CD4-positive, alpha-beta T cell treated with Interferon alpha-2 for 1 hour (primary cell): ENCODE measurements around the gene BRAP.
A peak's percentile ranks its signal among the peaks of the same experiment; 100 is the strongest.
"Not testable (repeated sequence)": the region's sequence is repeated elsewhere in the genome, so short reads cannot be mapped to it uniquely, and the experiment has no call there.

Experiments used
- DNase-seq, 2 donors: peaks; one replicate each; pipeline ENCODE4 v3.0.0-alpha.2; 2020 to 2022

The BRAP gene

DNA sequence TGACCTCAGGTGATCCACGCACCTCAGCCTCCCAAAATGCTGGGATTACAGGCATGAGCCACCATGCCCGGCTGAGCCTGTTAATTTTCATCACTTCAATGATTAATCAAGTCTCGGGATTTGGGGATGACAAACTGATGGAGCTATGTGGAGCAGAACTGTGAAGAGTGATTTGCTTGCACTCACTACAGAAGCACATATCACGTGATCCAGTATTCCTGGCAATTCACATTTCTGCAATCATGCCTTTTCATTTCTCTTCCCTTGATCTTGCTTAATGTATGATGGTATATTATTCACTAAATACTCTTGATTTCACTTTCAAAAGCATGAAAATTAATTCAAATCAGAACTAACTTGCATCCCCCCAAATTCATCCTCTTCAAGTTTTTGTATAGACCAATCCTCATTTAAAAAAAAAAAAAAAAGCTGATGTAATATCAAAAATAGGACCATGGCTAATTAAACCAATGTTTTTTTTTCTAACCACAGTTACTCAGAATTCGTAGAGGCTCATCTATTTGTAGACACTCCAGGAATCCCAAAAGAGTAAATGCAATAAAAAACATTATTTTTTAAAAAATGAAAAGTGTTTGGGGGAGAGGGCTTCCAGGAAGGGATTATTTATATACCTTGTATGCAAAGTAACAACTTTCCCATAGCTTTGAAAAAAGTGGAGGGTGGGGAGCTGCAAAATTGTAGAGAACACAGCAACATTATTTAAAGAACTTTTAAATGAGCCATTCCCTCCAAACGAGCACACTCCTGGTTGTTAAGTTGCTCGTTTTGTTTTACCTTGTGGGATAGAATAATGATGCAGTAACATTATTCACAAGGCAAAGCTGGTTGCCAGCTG, 79.6 kb downstream of the BRAP start:
- DNase-seq = no peak

DNA sequence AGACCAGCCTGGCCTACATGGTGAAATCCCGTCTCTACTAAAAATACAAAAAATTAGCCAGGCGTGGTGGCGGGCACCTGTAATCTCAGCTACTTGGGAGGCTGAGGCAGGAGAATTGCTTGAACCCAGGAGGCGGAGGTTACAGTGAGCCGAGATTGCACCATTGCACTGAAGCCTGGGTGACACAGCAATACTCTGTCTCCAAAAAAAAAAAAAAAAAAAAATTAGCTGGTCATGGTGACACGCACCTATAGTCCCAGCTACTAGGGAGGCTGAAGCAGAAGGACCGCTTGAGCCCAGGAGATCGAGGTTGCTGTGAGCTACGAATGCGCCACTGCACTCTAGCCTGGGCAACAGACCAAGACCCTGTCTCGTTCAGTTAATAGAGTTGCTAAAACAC, 82.9 kb downstream of the BRAP start:
- not testable (repeated sequence) for DNase-seq

DNA sequence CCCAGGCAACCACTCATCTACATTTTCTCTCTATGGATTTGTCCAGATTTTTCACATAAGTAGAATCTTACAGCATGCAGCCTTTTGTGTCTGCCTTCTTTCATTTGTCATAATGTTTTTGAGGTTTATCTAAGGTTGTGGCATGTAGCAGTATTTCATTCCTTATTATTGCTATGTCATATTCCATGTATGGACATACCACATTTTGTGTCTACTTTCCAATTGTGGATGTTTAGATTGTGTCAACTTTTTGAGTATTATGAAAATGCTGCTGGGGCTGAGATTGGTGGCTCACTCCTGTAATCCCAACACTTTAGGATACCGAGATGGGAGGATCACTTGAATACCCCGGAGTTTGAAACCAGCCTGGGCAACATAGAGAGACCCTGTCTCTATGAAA, 83.4 kb downstream of the BRAP start:
- no peak for DNase-seq

DNA sequence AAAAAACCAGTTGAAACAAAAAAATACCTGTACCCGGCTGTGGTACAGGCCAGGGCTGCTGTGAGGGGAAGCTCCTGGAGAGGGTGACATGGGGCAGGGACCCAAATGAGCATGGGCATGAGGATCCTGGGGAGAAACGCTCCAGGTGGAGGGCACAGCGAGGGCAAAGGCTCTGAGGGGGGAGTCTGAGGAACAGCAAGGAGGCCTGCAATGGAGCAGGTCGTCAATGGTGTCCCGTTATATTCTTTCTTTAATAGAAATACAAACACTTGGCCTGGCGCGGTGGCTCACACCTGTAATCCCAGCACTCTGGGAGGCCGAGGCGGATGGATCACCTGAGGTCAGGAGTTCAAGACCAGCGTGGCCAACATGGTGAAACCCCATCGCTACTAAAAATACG, 84.8 kb downstream of the BRAP start:
- DNase-seq = not testable (repeated sequence)

DNA sequence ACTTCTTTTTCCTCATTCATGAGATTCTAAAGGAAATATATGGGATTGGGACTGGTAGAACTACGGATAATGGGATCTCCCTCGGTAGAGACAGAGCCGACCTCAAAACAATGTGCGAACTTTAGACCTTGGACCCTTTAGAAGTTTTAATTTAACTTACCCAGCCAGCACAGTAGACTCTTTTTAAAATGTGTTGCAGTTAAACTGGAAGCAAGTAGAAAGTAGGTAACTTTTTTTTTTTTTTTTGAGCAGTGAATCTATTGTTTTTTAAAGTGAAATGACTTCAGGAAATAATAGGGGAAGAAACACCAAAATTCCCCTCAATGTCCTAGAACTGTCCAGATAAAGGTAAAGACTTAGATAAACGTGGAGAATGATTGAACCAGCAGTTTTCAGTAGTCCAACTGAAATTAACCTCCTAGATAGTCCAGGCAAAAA, 85.5 kb downstream of the BRAP start:
- no peak for DNase-seq

DNA sequence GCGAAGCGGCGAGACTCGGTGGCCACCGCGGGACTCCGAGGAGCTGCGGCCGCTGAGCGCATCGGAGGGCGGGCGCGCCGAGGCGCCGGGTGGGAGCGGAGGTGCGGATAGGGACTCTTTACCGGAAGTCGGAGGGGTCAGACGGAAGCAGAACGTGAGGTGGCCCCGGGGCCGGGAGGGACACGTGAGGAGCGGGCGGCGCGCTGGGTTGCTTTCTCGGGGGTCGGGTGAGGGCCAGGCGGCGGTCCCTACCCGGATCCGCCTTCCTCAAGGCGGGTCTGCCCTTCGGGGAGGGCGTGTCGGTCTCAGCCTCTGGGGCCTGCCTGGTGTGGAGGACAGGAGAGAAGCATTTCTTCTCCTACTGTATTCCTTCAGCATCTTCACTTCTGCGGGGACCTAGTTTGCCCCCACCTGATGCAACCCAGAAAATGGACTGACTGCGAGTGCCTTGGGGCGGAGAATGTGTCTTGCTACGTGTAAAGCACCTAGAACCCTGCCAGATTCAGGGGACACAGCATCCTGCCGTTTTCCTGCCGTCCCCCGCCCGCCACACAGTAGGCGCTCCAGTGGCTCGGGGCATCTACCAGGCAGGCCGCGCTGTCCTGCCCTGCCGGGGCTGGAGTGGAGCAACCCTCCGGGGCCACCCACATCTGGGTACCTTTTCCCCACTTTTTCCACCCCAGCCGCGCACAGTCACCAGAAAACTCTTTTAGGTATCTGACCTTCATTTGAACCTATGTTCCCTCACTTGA, 86.1 kb downstream of the BRAP start:
- DNase-seq = peak; percentile 84 to 89

DNA sequence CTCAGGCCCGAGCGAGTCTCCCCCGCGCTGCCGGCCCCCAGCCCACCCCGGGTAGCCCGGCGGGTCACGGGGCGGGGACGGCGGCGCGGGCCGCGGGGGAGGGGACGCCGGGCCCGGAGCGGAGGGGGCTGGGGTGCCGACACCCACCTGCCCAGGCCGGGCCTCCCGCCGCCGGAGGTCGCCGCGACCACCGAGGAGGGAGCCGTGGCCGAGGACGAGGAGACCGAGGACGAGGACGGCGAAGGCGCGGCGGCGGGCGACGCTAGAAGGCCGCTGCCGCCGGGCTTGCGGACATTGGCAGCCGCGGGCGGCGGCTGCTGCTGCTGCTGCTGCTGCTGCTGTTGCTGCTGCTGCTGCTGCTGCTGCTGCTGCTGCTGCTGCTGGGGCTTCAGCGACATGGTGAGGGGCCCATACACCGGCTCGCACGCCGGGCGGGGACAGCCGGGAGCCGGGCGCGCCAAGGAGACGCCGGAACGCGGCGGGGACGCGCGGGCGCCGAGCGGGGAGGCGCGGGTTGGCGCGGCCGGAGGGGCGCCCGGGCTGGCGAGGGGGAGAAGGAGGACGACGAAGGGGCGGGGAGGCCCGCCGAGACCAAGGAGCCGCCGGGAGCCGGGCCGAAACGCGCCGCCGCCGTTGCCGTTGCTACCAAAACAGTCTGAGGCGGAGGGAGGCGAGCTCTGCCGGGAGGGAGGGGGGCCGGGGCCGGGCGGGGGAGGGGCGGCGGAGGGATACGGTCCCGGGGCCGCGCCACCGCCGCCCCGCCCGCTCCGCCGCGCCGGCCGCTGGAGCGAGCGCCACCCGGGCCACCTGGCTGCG, 86.9 kb downstream of the BRAP start, which contains the start of gene ATXN2:
TSS of gene ATXN2 (minus strand) at position 679 of the 816 bp plus-strand sequence. CDS start at position 398, 281 bp downstream.
- peak; percentile 55 to 79 for DNase-seq

DNA sequence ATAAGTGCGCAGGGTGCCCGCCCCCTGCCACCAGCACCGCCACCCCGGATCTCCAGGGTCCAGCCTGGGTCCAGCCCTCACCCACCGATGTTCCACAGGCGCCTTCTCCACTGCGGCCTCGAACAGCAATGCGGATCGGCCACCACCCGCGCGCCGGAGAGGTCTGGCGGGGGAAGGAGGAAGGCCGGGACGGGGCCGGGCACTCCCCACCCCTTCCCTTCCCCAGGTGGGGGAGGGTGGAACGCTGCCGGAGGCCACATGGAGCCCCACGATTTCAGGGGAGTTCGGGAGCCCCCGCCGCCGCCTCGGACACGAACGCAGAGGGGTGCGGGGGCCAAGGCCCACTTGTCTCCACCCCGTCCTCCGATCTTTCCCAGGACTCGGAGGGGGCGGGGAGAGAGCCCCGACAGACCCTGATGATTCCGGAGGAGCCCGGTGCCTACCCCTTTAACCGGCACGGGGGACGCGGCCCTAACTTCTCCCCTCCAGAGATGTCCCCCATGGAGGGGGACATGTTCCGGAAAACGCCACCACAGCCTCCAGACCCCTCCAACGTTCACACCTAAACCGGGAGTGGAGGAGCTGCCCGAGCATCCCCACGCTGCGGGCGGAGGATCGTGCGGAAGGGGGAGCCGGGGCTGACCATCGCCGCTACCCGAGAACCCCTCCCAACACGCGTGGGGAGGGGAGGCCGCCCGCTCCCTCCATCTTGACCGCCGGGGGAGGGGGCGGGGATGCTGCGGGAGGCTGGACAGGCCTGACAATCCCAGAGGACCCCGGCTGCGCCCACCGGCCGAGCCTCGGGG, 87.7 kb downstream of the BRAP start:
- DNase-seq = peak; percentile 16 to 25

DNA sequence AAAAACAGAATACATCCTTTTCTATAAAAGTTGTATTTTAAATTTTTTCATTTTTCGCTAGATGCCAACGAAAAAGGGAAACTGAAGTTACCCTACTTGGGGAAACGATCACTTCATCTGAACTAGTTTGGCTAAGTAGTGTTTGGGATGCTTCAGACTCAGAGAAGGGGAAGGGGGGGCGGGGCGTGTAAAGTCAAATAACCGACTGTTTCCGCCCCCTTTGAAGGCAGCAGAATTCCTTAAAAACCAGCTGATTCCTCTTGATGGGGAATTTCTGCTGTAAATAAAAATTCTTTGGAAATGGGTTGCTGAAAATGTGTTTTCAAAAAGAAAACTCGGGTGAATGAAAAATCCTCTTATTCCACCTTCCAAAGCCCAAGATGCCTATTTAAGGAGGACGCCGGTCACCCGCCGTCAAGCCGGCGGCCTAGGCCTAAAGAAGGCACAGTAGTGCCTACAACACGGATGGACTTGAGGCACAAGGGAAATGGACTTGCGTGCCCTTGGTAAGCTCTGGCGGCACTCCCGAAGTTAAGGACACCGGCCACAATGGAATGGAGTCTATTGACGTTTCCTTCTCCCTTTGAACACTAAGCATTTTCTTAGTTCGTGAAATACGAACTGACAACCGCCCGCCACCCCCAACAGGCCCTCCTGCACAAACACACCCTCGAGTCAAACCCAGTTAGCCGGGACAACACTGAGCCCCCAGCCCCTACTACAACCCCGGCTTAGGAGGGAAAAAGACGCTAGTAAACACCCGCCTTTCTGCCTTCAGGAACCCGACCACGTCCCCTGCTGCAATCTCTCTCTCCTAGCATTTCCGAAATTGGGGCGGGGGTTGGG, 88.5 kb downstream of the BRAP start:
- peak; percentile 8 to 23 for DNase-seq

DNA sequence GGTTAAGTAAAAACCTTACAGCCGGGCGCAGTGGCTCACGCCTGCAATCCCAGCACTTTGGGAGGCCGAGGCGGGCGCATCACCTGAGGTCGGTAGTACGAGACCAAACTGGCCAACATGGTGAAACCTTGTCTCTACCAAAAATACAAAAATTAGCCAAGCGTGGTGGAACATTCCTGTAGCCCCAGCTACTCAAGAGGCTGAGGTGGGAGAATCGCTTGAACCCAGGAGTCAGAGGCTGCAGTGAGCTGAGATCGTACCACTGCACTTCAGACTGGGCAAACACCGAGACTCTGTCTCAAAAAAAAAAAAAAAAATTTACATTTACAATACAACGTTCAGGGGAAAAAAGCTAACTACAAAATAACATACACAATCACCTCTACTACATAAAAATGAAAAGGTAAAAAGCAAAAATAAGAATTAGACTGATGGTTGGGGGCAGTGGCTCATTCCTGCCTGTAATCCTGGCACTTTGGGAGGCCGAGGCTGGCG, 90.4 kb downstream of the BRAP start:
- not testable (repeated sequence) for DNase-seq
